WTC11 (cell line): ENCODE measurements around the gene TNP2. TPM values are rescaled to one million over a fixed set of nuclear protein-coding genes. Genes with fewer than 3 reads are reported as not detected.
"Not testable (repeated sequence)": the region's sequence is repeated elsewhere in the genome, so short reads cannot be mapped to it uniquely, and the experiment has no call there.

Experiments used
- ATAC-seq: fragments of 200-7000 bp; cut with Tn5 transposase; 2 replicates; pipeline ENCODE4 v1.10.0; 2021; ENCODE audit warnings: mild to moderate bottlenecking, moderate library complexity
- CTCF ChIA-PET: fragments of 300-600 bp; sonication (Branson Sonifier 250); formaldehyde crosslinking; loops from one replicate; lab custom pipeline; 2021; ENCODE audit warnings: antibody characterized with exemption; lab: Charles Lee
- POLR2A ChIA-PET: fragments of 350-600 bp; sonication (Branson Sonifier 250); formaldehyde crosslinking; loops from one replicate; lab custom pipeline; 2021; ENCODE audit warnings: antibody characterized with exemption; lab: Charles Lee
- DNase-seq: peaks from one replicate; pipeline ENCODE4 v3.0.0; 2021; ENCODE audit warnings: low spot score
- H3K27ac Mint-ChIP-seq: 2 replicates; pipeline ENCODE4 v1.8.0; 2021; ENCODE audit warnings: mixed read lengths
- H3K27me3 Mint-ChIP-seq: 2 replicates; pipeline ENCODE4 v1.8.0; 2021; ENCODE audit warnings: low read depth, mild to moderate bottlenecking, moderate library complexity, mixed read lengths
- H3K36me3 Mint-ChIP-seq: 2 replicates; pipeline ENCODE4 v1.8.0; 2021; ENCODE audit warnings: mixed read lengths
- H3K4me1 Mint-ChIP-seq: 2 replicates; pipeline ENCODE4 v1.8.0; 2022; ENCODE audit warnings: mixed read lengths
- H3K4me3 Mint-ChIP-seq: 2 replicates; pipeline ENCODE4 v1.8.0; 2021; ENCODE audit warnings: mild to moderate bottlenecking, moderate library complexity, mixed read lengths
- H3K9me3 Mint-ChIP-seq: 2 replicates; pipeline ENCODE4 v1.8.0; 2021; ENCODE audit warnings: mixed read lengths
- ESRRA ChIP-seq: sonication (generic); formaldehyde crosslinking; IDR thresholded peaks from 2 replicates; pipeline ENCODE4 v1.8.1; 2022; ENCODE audit warnings: mild to moderate bottlenecking, missing genetic modification reagents, borderline replicate concordance
- GABPB1 ChIP-seq: sonication (generic); formaldehyde crosslinking; IDR thresholded peaks from 2 replicates; pipeline ENCODE4 v1.8.1; 2023; ENCODE audit warnings: mild to moderate bottlenecking, missing genetic modification reagents
- GRHL2 ChIP-seq: fragments of 250-450 bp; sonication (Bioruptor Pico); IDR thresholded peaks from 2 replicates; pipeline ENCODE4 v1.8.0; 2022; ENCODE audit warnings: mild to moderate bottlenecking, moderate library complexity; ENCODE audit not compliant: insufficient replicate concordance, severe bottlenecking
- MYBL2 ChIP-seq: sonication (generic); formaldehyde crosslinking; IDR thresholded peaks from 2 replicates; pipeline ENCODE4 v1.8.1; 2023; ENCODE audit warnings: mild to moderate bottlenecking, moderate library complexity, missing genetic modification reagents
- NFATC4 ChIP-seq: fragments of 250-450 bp; sonication (Bioruptor Pico); IDR thresholded peaks from 2 replicates; pipeline ENCODE4 v1.9.0; 2021; ENCODE audit warnings: mild to moderate bottlenecking
- total RNA-seq: library from RNA; stranded (reverse); gene quantifications from 3 replicates; pipeline ENCODE4 v1.2.3, GENCODE V29; 2021
- TF ChIP-seq, protein P1 (sequence below): sonication (generic); formaldehyde crosslinking; IDR thresholded peaks from 2 replicates; pipeline ENCODE4 v1.8.1; 2022; ENCODE audit warnings: low read depth, missing genetic modification reagents, borderline replicate concordance
- TF ChIP-seq, protein P2 (sequence below): sonication (generic); formaldehyde crosslinking; IDR thresholded peaks from 2 replicates; pipeline ENCODE4 v1.8.1; 2023; ENCODE audit warnings: mild to moderate bottlenecking, missing genetic modification reagents, moderate library complexity
- TF ChIP-seq, protein P3 (sequence below): sonication (generic); formaldehyde crosslinking; IDR thresholded peaks from 2 replicates; pipeline ENCODE4 v1.8.0; 2023; ENCODE audit warnings: missing genetic modification reagents
- TF ChIP-seq, protein P4 (sequence below): sonication (generic); formaldehyde crosslinking; conservative IDR thresholded peaks from 2 replicates; pipeline ENCODE4 v1.8.1; 2023; ENCODE audit warnings: mild to moderate bottlenecking, low read depth, missing genetic modification reagents, moderate library complexity
- TF ChIP-seq, protein P5 (sequence below): fragments of 250-450 bp; sonication (Bioruptor Pico); IDR thresholded peaks from 2 replicates; pipeline ENCODE4 v1.8.0; 2021; ENCODE audit warnings: mild to moderate bottlenecking
- TF ChIP-seq, protein P6 (sequence below): sonication (generic); formaldehyde crosslinking; IDR thresholded peaks from 2 replicates; pipeline ENCODE4 v1.8.1; 2022; ENCODE audit warnings: missing genetic modification reagents, borderline replicate concordance
- TF ChIP-seq, protein P7 (sequence below): sonication (generic); formaldehyde crosslinking; IDR thresholded peaks from 2 replicates; pipeline ENCODE4 v1.8.0; 2022; ENCODE audit warnings: mild to moderate bottlenecking, missing genetic modification reagents

Gene TNP2
- total RNA-seq, 1 experiment from 2014 or later: not detected

DNA sequence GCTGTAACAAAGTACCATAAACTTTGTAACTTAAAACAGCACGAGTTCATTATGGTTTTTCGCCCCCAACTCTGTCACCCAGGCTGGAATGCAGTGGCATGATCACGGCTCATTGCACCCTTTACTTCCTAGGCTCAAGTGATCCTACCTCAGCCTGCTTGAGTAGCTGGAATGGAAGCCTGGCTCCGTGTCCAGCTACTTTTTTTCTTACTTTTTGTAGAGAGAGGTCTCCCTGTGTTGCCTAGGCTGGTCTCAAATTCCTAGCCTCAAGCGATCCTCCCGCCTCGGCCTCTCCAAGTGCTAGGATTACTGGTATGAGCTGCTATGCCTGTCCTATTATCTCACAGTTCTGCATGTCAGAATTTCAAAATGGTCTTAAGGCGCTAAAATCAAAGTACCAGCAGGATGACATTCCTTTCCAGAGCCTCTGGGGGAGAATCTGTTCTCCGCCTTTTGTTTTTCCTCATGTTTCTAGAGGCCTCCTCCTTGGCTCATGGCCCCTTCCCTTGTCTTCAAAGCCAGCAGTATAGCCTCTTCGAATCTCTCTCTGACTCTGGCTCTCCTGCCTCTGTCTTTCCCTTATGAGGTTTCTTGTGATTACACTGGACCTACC lies 22.1 kb upstream of the TNP2 start (continued):
- TF ChIP-seq ESRRA (CRISPR knock-in tag): no peak
- TF ChIP-seq, protein P1, sequence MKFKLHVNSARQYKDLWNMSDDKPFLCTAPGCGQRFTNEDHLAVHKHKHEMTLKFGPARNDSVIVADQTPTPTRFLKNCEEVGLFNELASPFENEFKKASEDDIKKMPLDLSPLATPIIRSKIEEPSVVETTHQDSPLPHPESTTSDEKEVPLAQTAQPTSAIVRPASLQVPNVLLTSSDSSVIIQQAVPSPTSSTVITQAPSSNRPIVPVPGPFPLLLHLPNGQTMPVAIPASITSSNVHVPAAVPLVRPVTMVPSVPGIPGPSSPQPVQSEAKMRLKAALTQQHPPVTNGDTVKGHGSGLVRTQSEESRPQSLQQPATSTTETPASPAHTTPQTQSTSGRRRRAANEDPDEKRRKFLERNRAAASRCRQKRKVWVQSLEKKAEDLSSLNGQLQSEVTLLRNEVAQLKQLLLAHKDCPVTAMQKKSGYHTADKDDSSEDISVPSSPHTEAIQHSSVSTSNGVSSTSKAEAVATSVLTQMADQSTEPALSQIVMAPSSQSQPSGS: no peak
- TF ChIP-seq, protein P2, sequence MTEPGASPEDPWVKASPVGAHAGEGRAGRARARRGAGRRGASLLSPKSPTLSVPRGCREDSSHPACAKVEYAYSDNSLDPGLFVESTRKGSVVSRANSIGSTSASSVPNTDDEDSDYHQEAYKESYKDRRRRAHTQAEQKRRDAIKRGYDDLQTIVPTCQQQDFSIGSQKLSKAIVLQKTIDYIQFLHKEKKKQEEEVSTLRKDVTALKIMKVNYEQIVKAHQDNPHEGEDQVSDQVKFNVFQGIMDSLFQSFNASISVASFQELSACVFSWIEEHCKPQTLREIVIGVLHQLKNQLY (CRISPR knock-in tag): no peak
- TF ChIP-seq, protein P3, sequence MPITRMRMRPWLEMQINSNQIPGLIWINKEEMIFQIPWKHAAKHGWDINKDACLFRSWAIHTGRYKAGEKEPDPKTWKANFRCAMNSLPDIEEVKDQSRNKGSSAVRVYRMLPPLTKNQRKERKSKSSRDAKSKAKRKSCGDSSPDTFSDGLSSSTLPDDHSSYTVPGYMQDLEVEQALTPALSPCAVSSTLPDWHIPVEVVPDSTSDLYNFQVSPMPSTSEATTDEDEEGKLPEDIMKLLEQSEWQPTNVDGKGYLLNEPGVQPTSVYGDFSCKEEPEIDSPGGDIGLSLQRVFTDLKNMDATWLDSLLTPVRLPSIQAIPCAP (CRISPR knock-in tag): no peak
- TF ChIP-seq NFATC4 (CRISPR knock-in tag): no peak
- no peak for TF ChIP-seq MYBL2 (CRISPR knock-in tag)
- TF ChIP-seq GRHL2 (CRISPR knock-in tag): no peak
- TF ChIP-seq, protein P4, sequence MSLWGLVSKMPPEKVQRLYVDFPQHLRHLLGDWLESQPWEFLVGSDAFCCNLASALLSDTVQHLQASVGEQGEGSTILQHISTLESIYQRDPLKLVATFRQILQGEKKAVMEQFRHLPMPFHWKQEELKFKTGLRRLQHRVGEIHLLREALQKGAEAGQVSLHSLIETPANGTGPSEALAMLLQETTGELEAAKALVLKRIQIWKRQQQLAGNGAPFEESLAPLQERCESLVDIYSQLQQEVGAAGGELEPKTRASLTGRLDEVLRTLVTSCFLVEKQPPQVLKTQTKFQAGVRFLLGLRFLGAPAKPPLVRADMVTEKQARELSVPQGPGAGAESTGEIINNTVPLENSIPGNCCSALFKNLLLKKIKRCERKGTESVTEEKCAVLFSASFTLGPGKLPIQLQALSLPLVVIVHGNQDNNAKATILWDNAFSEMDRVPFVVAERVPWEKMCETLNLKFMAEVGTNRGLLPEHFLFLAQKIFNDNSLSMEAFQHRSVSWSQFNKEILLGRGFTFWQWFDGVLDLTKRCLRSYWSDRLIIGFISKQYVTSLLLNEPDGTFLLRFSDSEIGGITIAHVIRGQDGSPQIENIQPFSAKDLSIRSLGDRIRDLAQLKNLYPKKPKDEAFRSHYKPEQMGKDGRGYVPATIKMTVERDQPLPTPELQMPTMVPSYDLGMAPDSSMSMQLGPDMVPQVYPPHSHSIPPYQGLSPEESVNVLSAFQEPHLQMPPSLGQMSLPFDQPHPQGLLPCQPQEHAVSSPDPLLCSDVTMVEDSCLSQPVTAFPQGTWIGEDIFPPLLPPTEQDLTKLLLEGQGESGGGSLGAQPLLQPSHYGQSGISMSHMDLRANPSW (CRISPR knock-in tag): no peak
- no peak for TF ChIP-seq GABPB1 (CRISPR knock-in tag)

DNA sequence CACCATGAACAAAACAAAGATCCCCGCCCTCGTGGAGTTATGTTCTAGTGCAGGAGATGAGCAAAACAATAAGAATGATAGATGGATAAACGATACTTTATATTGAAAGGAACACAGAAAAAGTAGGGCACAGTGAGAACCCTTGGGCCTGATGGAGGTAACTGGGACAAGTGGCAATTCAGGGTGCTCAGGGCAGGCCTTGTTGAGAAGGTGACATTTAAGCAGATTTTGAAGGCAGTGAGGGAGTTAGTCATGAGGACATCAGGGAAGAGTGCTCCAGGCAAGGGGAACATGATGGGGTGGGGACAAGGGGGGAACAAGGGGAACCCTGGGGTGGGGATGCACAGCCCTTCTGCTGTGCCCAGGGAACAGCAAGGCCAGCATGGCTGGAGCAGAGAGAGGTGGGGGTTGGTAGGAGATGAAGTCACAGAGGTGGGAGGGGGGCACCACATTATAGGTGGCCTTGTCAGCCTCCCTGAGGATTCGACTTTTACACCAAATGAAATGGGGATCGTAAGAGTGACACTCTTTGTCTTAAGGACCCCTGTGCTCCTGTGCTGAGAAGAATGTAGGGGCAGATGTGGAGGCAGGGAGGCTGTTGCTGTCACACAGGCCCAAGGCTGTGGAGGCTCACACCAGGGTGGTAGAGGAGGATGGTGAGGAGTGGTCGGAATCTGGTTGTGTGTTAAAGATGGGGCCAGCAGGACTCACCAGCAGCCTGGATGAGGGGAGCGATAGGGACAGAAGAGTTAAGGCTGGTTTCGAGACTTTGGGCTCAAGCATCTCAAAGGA lies 21.2 kb upstream of the TNP2 start:
- Mint-ChIP-seq H3K4me1 (peaks cover 21% of the 10 kb centered on the region), H3K4me3 (no peak overlapping the region), H3K36me3 (no peaks in the 10 kb centered on the region), H3K27ac (no peak overlapping the region), H3K9me3 (no peaks in the 10 kb centered on the region), H3K27me3 (no peaks in the 10 kb centered on the region; the same call in 1 of the 2 replicates)
- ChIA-PET POLR2A (interaction anchor here (0.7 kb wide), 1 partner anchor 35 kb away, joined by 4 read pairs; the partner anchor contains the start of gene SOCS1), CTCF (interaction anchor here (1.8 to 2.3 kb wide), 2 partner anchors 34 to 66 kb away, joined by 9 to 13 read pairs; partner anchors contain the start of gene SOCS1)
- ATAC-seq (no peak), DNase-seq (no peak)
- TF ChIP-seq, protein P5, sequence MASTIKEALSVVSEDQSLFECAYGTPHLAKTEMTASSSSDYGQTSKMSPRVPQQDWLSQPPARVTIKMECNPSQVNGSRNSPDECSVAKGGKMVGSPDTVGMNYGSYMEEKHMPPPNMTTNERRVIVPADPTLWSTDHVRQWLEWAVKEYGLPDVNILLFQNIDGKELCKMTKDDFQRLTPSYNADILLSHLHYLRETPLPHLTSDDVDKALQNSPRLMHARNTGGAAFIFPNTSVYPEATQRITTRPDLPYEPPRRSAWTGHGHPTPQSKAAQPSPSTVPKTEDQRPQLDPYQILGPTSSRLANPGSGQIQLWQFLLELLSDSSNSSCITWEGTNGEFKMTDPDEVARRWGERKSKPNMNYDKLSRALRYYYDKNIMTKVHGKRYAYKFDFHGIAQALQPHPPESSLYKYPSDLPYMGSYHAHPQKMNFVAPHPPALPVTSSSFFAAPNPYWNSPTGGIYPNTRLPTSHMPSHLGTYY (CRISPR knock-in tag): no peak
- TF ChIP-seq, protein P6, sequence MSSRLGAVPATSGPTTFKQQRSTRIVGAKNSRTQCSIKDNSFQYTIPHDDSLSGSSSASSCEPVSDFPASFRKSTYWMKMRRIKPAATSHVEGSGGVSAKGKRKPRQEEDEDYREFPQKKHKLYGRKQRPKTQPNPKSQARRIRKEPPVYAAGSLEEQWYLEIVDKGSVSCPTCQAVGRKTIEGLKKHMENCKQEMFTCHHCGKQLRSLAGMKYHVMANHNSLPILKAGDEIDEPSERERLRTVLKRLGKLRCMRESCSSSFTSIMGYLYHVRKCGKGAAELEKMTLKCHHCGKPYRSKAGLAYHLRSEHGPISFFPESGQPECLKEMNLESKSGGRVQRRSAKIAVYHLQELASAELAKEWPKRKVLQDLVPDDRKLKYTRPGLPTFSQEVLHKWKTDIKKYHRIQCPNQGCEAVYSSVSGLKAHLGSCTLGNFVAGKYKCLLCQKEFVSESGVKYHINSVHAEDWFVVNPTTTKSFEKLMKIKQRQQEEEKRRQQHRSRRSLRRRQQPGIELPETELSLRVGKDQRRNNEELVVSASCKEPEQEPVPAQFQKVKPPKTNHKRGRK (CRISPR knock-in tag): no peak
- TF ChIP-seq, protein P7, sequence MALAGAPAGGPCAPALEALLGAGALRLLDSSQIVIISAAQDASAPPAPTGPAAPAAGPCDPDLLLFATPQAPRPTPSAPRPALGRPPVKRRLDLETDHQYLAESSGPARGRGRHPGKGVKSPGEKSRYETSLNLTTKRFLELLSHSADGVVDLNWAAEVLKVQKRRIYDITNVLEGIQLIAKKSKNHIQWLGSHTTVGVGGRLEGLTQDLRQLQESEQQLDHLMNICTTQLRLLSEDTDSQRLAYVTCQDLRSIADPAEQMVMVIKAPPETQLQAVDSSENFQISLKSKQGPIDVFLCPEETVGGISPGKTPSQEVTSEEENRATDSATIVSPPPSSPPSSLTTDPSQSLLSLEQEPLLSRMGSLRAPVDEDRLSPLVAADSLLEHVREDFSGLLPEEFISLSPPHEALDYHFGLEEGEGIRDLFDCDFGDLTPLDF (CRISPR knock-in tag): no peak

DNA sequence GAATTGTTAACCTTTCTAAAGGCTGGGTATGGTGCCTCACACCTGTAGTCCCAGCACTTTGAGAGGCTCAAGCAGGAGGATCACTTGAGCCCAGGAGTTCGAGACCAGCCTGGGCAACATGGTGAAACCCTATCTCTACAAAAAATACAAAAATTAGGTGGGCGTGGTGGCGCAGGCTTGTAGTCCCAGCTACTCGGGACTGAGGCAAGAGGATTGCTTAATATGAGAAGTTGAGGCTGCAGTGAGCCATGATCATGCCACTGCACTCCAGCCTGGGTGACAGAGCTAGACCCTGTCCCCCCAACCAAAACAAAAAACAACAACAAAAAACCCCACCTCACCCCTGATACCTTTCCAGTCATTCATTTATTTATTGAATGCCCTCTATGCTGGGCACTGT lies 20.6 kb upstream of the TNP2 start:
- H3K4me3 Mint-ChIP-seq, H3K27ac Mint-ChIP-seq, POLR2A ChIA-PET, ATAC-seq, H3K9me3 Mint-ChIP-seq, DNase-seq, CTCF ChIA-PET, H3K36me3 Mint-ChIP-seq, H3K27me3 Mint-ChIP-seq: not testable (repeated sequence)
- H3K4me1 Mint-ChIP-seq: peaks cover 22% of the 10 kb centered on the region
